GM10266 (cell line): ENCODE measurements around the gene GALNT18.

Source experiments
- DNase-seq: peaks from one replicate; pipeline ENCODE4 v3.0.0; 2012; ENCODE audit errors: extremely low spot score
- TF ChIP-seq, protein P1 (sequence below): IDR thresholded peaks from 2 replicates; pipeline ENCODE4 v1.5.1; 2012; ENCODE audit warnings: mild to moderate bottlenecking, low read depth; ENCODE audit not compliant: control insufficient read depth, insufficient read depth; ENCODE audit errors: missing control alignments

Gene GALNT18

DNA sequence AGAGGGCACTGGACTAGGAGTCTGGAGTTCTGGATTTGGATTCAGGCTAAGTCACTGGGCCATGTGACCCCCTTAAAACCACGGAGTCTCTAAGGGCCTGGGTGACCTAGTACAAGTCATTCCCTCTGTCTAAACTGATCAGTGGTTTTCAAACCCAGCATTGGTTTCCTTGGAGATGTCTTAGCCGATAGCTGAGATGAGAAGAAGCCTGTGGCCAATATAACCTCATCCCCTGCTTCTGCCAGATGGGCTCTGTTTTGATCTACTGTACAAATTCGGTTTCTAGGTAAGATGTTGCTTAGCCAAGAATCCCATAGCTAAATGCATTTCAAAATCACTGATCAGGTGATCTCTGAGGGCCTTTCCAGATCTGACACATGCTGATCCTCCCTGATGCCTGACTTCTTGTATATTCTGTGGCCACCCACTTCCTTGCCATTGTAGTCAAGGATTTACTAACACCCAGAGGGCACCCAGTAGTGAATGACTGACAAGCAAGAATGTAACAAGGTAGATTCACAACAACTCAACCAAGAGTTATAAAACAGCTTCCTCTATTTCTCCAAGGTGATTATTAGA, 53.1 kb downstream of the GALNT18 start:
- TF ChIP-seq, protein P1, sequence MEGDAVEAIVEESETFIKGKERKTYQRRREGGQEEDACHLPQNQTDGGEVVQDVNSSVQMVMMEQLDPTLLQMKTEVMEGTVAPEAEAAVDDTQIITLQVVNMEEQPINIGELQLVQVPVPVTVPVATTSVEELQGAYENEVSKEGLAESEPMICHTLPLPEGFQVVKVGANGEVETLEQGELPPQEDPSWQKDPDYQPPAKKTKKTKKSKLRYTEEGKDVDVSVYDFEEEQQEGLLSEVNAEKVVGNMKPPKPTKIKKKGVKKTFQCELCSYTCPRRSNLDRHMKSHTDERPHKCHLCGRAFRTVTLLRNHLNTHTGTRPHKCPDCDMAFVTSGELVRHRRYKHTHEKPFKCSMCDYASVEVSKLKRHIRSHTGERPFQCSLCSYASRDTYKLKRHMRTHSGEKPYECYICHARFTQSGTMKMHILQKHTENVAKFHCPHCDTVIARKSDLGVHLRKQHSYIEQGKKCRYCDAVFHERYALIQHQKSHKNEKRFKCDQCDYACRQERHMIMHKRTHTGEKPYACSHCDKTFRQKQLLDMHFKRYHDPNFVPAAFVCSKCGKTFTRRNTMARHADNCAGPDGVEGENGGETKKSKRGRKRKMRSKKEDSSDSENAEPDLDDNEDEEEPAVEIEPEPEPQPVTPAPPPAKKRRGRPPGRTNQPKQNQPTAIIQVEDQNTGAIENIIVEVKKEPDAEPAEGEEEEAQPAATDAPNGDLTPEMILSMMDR = no peak

DNA sequence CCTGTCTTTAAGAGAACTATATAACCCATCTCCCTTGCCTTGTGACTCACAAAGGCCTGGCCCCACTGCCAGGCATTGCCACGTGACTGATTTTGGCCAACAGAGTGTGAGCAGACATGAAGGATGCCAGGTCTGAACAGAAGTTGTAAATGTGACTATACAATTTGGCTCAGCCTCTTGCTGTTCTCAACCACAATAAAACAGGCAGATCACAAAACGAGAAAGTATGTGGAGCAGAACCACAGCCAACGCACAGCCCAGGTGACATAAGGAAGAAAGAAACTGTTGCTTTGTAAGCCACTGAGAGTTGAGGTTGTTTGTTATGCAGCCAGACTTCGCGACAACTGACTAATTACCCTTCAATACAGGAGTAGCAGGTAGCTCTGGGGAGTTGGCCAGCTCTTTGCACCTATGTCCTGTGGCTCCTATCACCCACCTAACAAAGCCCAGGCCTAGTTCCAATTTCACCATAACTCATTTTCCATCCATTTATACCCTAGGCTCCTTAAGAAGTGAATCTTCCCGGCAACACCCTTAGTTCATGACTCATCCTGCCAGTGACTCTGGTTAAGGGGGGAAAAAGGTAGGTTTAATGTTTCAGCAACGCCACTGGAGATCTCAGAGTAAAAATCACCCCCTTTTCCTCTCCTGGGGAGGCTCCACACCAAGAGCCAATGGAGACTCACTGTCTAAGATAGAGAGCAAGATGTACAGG, 53.7 kb downstream of the GALNT18 start:
- DNase-seq = no peak
- TF ChIP-seq, protein P1 = no peak

More for the DNA sequence above, 53.1 kb downstream of the GALNT18 start:
- DNase-seq = no peak

DNA sequence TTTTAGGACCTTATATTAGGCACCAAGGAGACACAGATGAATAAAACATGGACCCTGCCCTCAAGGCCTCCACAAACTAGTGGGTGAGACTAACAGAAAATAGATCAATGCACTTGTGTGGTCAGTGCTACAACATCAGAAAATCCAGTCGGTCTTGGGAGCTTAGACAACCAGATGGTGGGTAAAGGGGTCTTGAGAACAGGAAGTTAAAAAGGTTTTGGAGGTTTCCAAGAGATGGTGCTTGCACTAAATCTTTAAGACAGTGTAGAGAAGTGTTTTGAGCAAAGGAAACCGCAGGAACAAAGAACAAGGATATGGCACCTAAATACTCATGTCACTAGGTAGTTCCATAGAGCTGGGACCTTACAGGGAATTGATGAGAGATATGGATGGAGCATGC, 56.2 kb downstream of the GALNT18 start:
- no peak for DNase-seq
- TF ChIP-seq, protein P1 = no peak

DNA sequence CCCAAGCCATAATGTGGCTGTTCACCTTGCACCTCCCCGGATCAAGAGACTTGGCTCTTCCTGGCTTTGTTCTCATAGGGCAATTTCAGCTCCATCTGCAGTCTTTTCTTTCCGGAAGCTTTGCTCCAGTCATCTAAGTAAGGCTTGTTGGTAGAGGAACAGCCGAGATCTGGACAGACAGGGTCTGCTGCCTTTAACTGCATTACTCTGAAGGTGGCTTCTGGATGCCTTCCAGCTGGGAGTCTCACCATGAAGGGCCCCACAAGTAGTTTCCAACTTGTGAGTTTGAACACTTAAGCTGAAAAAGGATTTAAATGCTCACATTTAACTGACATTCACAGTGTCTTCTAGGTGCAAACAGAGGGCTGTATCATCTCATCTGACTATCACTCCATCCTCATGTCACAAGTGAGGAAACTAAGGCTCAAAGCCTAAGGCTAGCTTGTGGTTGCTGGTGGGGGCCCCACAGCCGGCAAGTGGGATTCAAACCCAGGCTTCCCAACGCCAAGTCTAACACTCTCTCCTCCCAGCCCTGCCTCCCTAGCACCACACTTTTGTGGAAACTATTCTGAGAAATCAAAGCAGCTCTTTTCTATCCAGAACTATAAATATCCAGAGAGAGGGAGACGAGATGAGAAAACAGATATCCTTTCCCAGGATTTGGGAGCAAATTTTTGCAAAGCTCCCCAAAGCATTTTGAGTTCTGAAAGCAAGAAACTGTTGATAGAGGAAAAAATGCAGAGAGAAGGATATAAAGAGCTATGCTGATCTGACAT, 58.4 kb downstream of the GALNT18 start:
- DNase-seq = no peak
- TF ChIP-seq, protein P1 = no peak

DNA sequence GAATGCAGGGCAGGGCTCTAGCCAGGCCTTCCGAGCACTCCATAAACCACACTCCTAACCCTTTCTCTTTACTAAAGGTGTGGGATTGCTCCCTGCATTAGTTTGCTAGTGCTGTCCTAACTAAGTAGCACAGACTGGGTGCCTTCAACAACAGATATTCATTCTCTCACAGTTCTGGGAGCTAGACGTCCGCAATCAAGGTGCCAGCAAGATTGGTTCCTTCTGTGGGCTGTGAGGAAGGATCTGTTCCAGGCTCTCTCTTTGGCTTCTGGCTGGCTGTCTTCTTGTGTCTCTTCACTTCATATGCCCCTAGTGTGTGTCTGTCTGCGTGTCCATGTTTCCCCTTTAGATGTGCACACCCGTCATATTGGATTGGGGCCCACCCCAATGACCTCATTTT, 59.8 kb downstream of the GALNT18 start:
- TF ChIP-seq, protein P1 = no peak
- DNase-seq = no peak

DNA sequence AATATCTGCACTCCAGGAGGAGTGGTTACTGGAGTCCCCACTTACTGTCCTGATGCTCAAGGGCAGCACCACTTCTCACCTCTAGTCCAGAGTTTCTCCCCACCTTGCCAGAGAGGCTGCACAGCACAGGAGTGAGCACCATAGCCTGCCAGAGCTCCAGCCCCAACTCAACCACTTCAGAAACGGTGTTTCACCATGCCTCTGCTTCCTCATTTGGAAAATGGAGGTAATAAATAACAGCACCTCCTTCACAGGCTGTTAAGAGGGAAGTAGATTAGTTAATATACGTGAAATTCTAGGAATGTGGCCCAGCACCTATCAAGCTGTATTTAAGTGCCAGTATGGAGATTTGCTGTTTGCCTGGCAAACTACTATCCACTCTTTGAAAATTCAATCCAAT, 63.0 kb downstream of the GALNT18 start:
- no peak for DNase-seq
- TF ChIP-seq, protein P1 = no peak
